Common myeloid progenitor, CD34-positive (primary cell): Measurements from ENCODE around the gene F7. TPM values are rescaled to one million over a fixed set of nuclear protein-coding genes. Genes with fewer than 3 reads are reported as not detected.
"Not testable (repeated sequence)": the region's sequence is repeated elsewhere in the genome, so short reads cannot be mapped to it uniquely, and the experiment has no call there.

ENCODE experiments used
- CTCF ChIA-PET: fragments of 350-600 bp; sonication (Branson Sonifier 250); formaldehyde crosslinking; loops from one replicate; lab custom pipeline; 2021; ENCODE audit warnings: antibody characterized with exemption; lab: Charles Lee
- POLR2A ChIA-PET: fragments of 350-600 bp; sonication (Branson Sonifier 250); formaldehyde crosslinking; loops from one replicate; lab custom pipeline; 2021; ENCODE audit warnings: antibody characterized with exemption; lab: Charles Lee
- DNase-seq, 3 donors: peaks; one replicate each; pipeline versions ENCODE4 v3.0.0 to v3.0.0-alpha.2; 2013
- H3K27ac ChIP-seq, 2 experiments: 1 replicate in 1 of 2; 2 replicates in 1 of 2; pipeline ENCODE4 v1.7.0; 2013; ENCODE audit warnings: inconsistent platforms in 2 of 2, low read length in 2 of 2, mild to moderate bottlenecking in 2 of 2, low read depth in 1 of 2, moderate library complexity in 1 of 2; ENCODE audit not compliant: severe bottlenecking in 2 of 2, insufficient read depth in 1 of 2, poor library complexity in 1 of 2
- H3K27me3 ChIP-seq, 5 experiments: replicated peaks in 2 of 5; 1 replicate in 3 of 5; 2 replicates in 2 of 5; pipeline versions ENCODE4 v1.6.1 to v1.7.0; 2013; ENCODE audit warnings: low read length in 4 of 5, mild to moderate bottlenecking in 2 of 5, moderate library complexity in 2 of 5, inconsistent platforms in 1 of 5; ENCODE audit not compliant: insufficient read depth in 5 of 5, control insufficient read depth in 4 of 5
- H3K36me3 ChIP-seq, 4 experiments: 1 replicate in 2 of 4; 2 replicates in 2 of 4; pipeline versions ENCODE4 v1.6.1 to v1.7.0; 2013; ENCODE audit warnings: low read length in 3 of 4, control low read depth in 1 of 4, mild to moderate bottlenecking in 1 of 4; ENCODE audit not compliant: control insufficient read depth in 4 of 4, insufficient read depth in 4 of 4
- H3K4me1 ChIP-seq, 4 experiments: 1 replicate in 3 of 4; 2 replicates in 1 of 4; pipeline versions ENCODE4 v1.6.1 to v1.7.1; 2013; ENCODE audit warnings: low read length in 3 of 4, mild to moderate bottlenecking in 3 of 4, control low read depth in 1 of 4, inconsistent platforms in 1 of 4, moderate library complexity in 1 of 4; ENCODE audit not compliant: control insufficient read depth in 4 of 4, insufficient read depth in 4 of 4; ENCODE audit errors: control extremely low read depth in 1 of 4
- H3K4me3 ChIP-seq, 7 experiments: 1 replicate in 4 of 7; 2 replicates in 3 of 7; pipeline versions ENCODE4 v1.5.1 to v1.7.0; 2013; ENCODE audit warnings: mild to moderate bottlenecking in 7 of 7, low read length in 6 of 7, moderate library complexity in 6 of 7, inconsistent platforms in 2 of 7, low read depth in 2 of 7, control low read depth in 1 of 7; ENCODE audit not compliant: insufficient read depth in 4 of 7, control insufficient read depth in 1 of 7; ENCODE audit errors: extremely low read depth in 1 of 7
- H3K9me3 ChIP-seq, 5 experiments: 1 replicate in 4 of 5; 2 replicates in 1 of 5; pipeline versions ENCODE4 v1.6.1 to v1.7.1; 2013; ENCODE audit warnings: low read length in 4 of 5, mild to moderate bottlenecking in 2 of 5, inconsistent platforms in 1 of 5, low read depth in 1 of 5, moderate library complexity in 1 of 5; ENCODE audit not compliant: control insufficient read depth in 4 of 5, insufficient read depth in 2 of 5; ENCODE audit errors: control extremely low read depth in 1 of 5
- WGBS: methylation state at CpG from one replicate; pipeline ENCODE4 v1.1.5; 2013; ENCODE audit not compliant: insufficient coverage; 5-methylcytosine and 5-hydroxymethylcytosine counted together
- polyA plus RNA-seq: library from polyadenylated mRNA; unstranded; fragments of 120-200 nt; gene quantifications from one replicate; pipeline ENCODE4 v1.2.1, GENCODE V29; 2013

Gene F7
- 0.04 TPM for polyA plus RNA-seq

DNA sequence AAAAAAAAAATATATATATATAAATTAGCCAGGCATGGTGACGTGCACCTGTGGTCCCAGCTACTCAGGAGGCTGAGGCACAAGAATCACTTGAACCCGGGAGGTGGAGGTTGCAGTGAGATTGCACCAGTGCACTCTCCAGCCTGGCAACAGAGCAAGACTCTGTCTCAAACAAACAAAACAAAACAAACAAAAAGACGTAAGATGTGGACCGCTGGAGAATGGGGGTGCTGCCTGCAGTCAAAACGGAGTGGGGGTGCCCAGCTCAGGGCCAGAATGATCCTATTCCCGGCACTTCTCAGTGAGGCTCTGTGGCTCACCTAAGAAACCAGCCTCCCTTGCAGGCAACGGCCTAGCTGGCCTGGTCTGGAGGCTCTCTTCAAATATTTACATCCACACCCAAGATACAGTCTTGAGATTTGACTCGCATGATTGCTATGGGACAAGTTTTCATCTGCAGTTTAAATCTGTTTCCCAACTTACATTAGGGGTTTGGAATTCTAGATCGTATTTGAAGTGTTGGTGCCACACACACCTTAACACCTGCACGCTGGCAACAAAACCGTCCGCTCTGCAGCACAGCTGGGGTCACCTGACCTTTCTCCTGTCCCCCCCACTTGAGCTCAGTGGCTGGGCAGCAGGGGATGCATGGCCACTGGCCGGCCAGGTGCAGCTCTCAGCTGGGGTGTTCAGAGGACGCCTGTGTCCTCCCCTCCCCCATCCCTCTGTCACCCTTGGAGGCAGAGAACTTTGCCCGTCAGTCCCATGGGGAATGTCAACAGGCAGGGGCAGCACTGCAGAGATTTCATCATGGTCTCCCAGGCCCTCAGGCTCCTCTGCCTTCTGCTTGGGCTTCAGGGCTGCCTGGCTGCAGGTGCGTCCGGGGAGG lies at the start of gene F7:
F7 (plus strand) TSS at position 760 of the 889 bp plus-strand sequence; CDS start at position 811, 51 bp downstream.
- Histone ChIP-seq H3K36me3 (no peaks in the 10 kb centered on the region), H3K27me3 (peaks cover 0 to 38% (median 8%) of the 10 kb centered on the region in 5 experiments), H3K9me3 (peaks cover 0 to 11% (median 6%) of the 10 kb centered on the region in 5 experiments), H3K27ac (no peak within 1 kb of the TSS), H3K4me1 (peaks cover 0 to 6% (median 3%) of the 10 kb centered on the region in 4 experiments), H3K4me3 (no peak within 1 kb of the TSS)
- ChIA-PET CTCF (no interaction called here), POLR2A (no interaction called here)
- DNase-seq, result no peak
- 82% methylated on average over 13 of the region's 17 CpGs for WGBS

DNA sequence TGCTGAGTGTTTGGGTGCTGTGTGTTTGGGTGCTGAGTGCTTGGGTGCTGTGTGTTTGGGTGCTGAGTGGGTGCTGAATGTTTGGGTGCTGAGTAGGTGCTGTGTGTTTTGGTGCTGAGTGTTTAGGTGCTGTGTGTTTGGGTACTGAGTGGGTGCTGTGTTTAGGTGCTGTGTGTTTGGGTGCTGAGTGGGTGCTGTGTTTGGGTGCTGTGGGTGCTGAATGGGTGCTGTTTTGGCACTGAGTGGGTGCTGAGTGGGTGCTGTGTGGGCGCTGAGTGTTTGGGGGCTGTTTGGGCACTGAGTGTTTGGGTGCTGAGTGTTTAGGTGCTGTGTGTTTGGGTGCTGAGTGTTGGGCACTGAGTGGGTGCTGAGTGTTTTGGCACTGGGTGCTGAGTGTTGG lies 48.5 kb upstream of the F7 start:
- ChIA-PET POLR2A (no interaction called here), CTCF (no interaction called here)
- no peaks in the 10 kb centered on the region for H3K4me1 ChIP-seq
- H3K27me3 ChIP-seq, result no peaks in the 10 kb centered on the region
- no peak overlapping the region for H3K27ac ChIP-seq
- peaks cover 0 to 11% (median 0%) of the 10 kb centered on the region in 5 experiments for H3K9me3 ChIP-seq
- 100% methylated on average over 1 of the region's 1 CpG for WGBS
- DNase-seq, result peak in 1 of 3 donors; percentile 19
- H3K36me3 ChIP-seq, result no peaks in the 10 kb centered on the region
- H3K4me3 ChIP-seq, result no peak overlapping the region

DNA sequence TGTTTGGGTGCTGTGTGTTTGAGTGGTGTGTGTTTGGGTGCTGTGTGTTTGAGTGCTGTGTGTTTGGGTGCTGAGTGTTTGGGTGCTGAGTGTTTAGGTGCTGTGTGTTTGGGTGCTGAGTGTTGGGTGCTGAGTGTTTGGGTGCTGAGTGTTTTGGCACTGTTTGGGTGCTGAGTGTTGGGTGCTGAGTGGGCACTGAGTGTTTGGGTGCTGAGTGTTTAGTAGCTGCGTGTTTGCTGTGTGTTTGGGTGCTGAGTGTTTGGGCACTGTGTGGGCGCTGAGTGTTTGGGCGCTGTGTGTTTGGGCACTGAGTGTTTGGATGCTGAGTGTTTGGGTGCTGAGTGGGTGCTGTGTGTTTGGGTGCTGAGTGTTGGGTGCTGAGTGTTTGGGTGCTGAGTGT lies 48.0 kb upstream of the F7 start:
- peak in 1 of 3 donors; percentile 10 for DNase-seq
- peaks cover 0 to 11% (median 0%) of the 10 kb centered on the region in 5 experiments for H3K9me3 ChIP-seq
- H3K36me3 ChIP-seq, H3K27me3 ChIP-seq, H3K4me3 ChIP-seq, POLR2A ChIA-PET, CTCF ChIA-PET, H3K4me1 ChIP-seq, H3K27ac ChIP-seq: not testable (repeated sequence)
- WGBS, result 100% methylated on average over 3 of the region's 3 CpGs

DNA sequence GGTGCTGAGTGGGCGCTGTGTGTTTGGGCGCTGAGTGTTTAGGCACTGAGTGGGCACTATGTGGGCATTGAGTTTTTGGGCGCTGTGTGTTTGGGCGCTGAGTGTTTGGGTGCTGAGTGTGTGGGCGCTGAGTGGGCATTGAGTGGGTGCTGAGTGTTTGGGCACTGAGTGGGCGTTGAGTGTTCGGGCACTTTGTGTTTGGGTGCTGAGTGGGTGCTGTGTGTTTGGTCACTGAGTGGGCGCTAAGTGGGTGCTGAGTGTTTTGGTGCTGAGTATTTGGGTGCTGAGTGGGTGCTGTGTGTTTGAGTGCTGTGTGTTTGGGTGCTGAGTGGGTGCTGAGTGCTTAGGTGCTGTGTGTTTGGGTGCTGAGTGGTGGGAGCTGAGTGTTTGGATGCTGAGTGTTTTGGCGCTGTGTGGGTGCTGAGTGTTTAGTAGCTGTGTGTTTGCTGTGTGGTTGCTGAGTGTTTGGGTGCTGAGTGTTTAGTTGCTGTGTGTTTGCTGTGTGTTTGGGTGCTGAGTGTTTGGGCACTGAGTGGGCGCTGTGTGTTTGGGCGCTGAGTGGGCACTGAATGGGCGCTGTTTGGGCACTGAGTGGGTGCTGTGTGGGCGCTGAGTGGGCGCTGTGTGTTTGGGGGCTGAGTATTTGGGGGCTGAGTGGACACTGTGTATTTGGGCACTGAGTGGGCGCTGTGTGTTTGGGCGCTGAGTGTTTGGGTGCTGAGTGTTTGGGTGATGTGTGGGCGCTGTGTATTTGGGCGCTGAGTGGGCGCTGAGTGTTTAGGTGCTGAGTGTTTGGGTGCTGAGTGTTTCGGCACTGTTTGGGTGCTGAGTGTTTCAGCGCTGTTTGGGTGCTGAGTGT lies 47.2 kb upstream of the F7 start:
- CTCF ChIA-PET, result no interaction called here
- Histone ChIP-seq H3K9me3 (peaks cover 0 to 11% (median 0%) of the 10 kb centered on the region in 5 experiments), H3K27me3 (no peaks in the 10 kb centered on the region), H3K27ac (no peak overlapping the region), H3K4me1 (no peaks in the 10 kb centered on the region), H3K4me3 (no peak overlapping the region), H3K36me3 (no peaks in the 10 kb centered on the region)
- POLR2A ChIA-PET, result no interaction called here
- DNase-seq, result peak in 1 of 3 donors; percentile 27
- WGBS, result 93% methylated on average over 9 of the region's 21 CpGs

DNA sequence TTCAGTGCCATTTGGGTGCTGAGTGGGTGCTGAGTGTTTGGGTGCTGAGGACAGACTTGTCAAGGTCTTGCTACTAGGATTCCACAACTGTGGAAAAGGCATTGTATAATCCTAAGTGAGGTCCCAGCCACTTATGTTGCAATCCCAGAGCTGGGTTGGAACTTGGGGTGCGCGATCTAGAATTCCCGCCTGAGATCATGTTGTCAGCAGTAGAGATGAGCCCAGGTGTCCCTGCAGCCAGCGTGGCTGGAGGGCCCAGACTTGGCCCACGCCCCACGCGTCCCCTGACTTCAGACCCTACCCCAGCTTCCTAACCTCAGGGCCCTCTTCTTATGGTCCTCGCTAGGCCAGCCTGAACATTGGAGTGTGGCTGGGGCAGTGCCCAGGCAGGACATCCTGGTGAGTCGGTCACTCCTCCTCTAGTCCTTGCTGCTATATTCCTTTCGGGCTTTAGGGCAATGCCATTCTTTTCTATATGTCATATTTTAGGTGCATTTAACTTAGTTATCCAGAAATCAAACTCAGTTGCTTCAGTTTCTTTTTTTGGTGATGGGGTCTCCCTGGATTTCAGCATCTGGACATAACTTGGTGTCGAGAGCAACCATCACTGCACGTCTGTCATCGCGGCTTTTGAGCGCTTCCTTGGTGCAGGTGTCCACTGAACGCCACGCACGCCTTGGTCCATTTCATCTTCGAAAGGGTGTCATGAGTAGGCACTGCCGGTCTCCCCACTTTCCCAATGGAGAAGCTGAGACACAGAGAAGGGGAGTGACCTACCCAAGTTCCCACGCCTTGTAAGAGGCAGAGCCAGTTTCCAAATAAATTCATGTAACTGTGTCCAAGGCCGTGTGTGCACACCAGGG lies 46.4 kb upstream of the F7 start:
- peak in 2 of 3 donors; percentile 4 to 27 for DNase-seq
- WGBS, result 94% methylated on average over 18 of the region's 22 CpGs
- H3K4me3 ChIP-seq, result no peak overlapping the region
- no peaks in the 10 kb centered on the region for H3K4me1 ChIP-seq
- H3K36me3 ChIP-seq, result no peaks in the 10 kb centered on the region
- peaks cover 0 to 11% (median 0%) of the 10 kb centered on the region in 5 experiments for H3K9me3 ChIP-seq
- CTCF ChIA-PET, result no interaction called here
- no peaks in the 10 kb centered on the region for H3K27me3 ChIP-seq
- no peak overlapping the region for H3K27ac ChIP-seq
- POLR2A ChIA-PET, result no interaction called here

DNA sequence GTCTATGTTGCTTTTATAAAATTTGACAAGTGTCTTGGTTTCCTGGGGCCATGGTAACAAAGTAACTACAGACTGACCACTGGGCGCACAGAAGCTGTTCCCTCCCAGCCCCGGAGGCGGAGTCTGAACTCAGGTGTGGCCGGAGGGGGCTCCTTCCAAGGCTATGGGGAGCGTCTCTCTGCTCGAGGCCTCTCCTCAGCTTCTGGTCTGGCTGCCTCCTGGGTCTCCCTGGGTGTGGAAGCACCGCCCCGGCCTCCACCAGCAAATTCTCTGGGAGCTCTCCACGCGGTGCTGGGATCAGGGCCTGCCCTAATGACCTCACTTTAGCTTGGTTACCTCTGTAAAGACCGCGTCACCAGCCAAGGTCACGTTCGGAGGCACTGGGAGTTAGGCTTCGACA lies 45.7 kb upstream of the F7 start:
- H3K9me3 ChIP-seq, result peaks cover 0 to 11% (median 0%) of the 10 kb centered on the region in 5 experiments
- ChIA-PET POLR2A (no interaction called here), CTCF (no interaction called here)
- no peak overlapping the region for H3K4me3 ChIP-seq
- no peak for DNase-seq
- no peaks in the 10 kb centered on the region for H3K27me3 ChIP-seq
- H3K27ac ChIP-seq, result no peak overlapping the region
- WGBS, result 99% methylated on average over 14 of the region's 15 CpGs
- no peaks in the 10 kb centered on the region for H3K4me1 ChIP-seq
- H3K36me3 ChIP-seq, result no peaks in the 10 kb centered on the region
